IPS-NIHi11 (cell line): ENCODE results near the gene RPS6KB1.
"Not testable (repeated sequence)": the region's sequence is repeated elsewhere in the genome, so short reads cannot be mapped to it uniquely, and the experiment has no call there.

Source experiments
- DNase-seq: peaks from one replicate; pipeline ENCODE4 v3.0.0; 2012; ENCODE audit warnings: mixed read lengths, low spot score

RPS6KB1 gene

GRCh38 chr17:59892924-59893675, at the start of gene RPS6KB1, which contains the start of gene TUBD1:
TSS of gene RPS6KB1 (plus strand) at chr17:59893121. CDS start at chr17:59893185, 64 bp downstream.
TSS of gene TUBD1 (minus strand) at chr17:59892943. CDS start at chr17:59891002, 1,941 bp downstream.
- peak; percentile 97 for DNase-seq

- no peak for DNase-seq
Observed at GRCh38 chr17:59844884-59845594, 47.9 kb upstream of the RPS6KB1 start.

GRCh38 chr17:59845595-59846393, 47.1 kb upstream of the RPS6KB1 start:
- DNase-seq: peak; percentile 28

GRCh38 chr17:59846394-59847165, 46.3 kb upstream of the RPS6KB1 start:
- DNase-seq: no peak

- DNase-seq: no peak
Observed at GRCh38 chr17:59848385-59848668, 44.6 kb upstream of the RPS6KB1 start.

GRCh38 chr17:59848778-59849177, 44.1 kb upstream of the RPS6KB1 start:
- no peak for DNase-seq

GRCh38 chr17:59850311-59850710, 42.6 kb upstream of the RPS6KB1 start:
- DNase-seq: not testable (repeated sequence)

- no peak for DNase-seq
Observed at GRCh38 chr17:59851439-59852375, 41.2 kb upstream of the RPS6KB1 start.

- not testable (repeated sequence) for DNase-seq
Observed at GRCh38 chr17:59852847-59853167, 40.1 kb upstream of the RPS6KB1 start.

- DNase-seq: peak; percentile 57
Observed at GRCh38 chr17:59853168-59853918, 39.6 kb upstream of the RPS6KB1 start.

- DNase-seq: not testable (repeated sequence)
Observed at GRCh38 chr17:59853919-59854729, 38.8 kb upstream of the RPS6KB1 start.

- no peak for DNase-seq
Observed at GRCh38 chr17:59856859-59857794, 35.8 kb upstream of the RPS6KB1 start.

GRCh38 chr17:59858167-59858816, 34.6 kb upstream of the RPS6KB1 start:
- DNase-seq: no peak

GRCh38 chr17:59858932-59859331, 34.0 kb upstream of the RPS6KB1 start:
- DNase-seq: no peak

- no peak for DNase-seq
Observed at GRCh38 chr17:59859444-59860025, 33.4 kb upstream of the RPS6KB1 start.

GRCh38 chr17:59863616-59864015, 29.3 kb upstream of the RPS6KB1 start:
- no peak for DNase-seq

GRCh38 chr17:59869941-59870218, 23.0 kb upstream of the RPS6KB1 start:
- DNase-seq: no peak
